Uterus (tissue), 2 donors: ENCODE results near the gene ERG.

ENCODE experiments used
- POLR2A ChIP-seq, 2 donors: fragments of 450-650 bp; IDR thresholded peaks; one replicate each; pipeline ENCODE4 v1.6.1; 2016; ENCODE audit warnings: antibody characterized with exemption in 2 of 2, mild to moderate bottlenecking in 1 of 2, moderate library complexity in 1 of 2
- TF ChIP-seq, protein P1 (sequence below), 4 experiments: fragments of 200-600 bp in 2 of 4; fragments of 450-650 bp in 2 of 4; sonication (generic) in 2 of 4; IDR thresholded peaks; one replicate each; pipeline ENCODE4 v1.5.1; 2016 to 2019; ENCODE audit warnings: antibody characterized with exemption in 4 of 4, mild to moderate bottlenecking in 2 of 4, moderate library complexity in 1 of 4

DNA sequence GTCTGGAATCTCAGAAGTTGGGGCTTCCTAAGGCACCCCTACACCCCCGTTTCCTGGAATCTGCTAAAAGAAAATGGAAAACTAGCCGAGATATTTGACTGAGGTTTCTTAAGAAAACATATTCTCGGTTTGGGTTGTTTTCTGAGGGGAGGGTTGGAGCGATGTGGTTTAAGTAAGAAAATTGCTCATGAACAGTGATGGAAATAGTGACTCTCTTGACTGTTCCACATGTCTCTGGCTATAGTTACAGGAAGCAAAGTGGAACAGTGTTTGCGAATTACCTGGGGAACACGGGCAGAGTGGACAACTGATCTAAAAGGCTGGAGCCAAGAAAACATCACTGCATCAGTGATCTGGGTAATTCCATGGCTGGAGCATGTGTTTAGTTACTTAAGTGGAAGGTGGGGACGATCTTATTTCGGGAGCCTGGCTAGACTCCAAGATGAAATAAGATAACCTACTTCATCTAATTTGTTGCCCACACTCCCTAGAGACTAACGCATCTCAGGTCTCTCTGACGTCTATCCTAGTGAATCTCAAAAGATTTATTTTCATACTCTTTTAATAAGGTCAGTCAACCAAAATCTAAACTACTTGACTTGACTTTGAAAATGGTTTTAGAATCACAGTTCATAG is 149.0 kb downstream of the ERG start:
- TF ChIP-seq, protein P1, sequence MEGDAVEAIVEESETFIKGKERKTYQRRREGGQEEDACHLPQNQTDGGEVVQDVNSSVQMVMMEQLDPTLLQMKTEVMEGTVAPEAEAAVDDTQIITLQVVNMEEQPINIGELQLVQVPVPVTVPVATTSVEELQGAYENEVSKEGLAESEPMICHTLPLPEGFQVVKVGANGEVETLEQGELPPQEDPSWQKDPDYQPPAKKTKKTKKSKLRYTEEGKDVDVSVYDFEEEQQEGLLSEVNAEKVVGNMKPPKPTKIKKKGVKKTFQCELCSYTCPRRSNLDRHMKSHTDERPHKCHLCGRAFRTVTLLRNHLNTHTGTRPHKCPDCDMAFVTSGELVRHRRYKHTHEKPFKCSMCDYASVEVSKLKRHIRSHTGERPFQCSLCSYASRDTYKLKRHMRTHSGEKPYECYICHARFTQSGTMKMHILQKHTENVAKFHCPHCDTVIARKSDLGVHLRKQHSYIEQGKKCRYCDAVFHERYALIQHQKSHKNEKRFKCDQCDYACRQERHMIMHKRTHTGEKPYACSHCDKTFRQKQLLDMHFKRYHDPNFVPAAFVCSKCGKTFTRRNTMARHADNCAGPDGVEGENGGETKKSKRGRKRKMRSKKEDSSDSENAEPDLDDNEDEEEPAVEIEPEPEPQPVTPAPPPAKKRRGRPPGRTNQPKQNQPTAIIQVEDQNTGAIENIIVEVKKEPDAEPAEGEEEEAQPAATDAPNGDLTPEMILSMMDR (IDR thresholded peaks at IDR 0.05), result no peak
- TF ChIP-seq POLR2A (IDR thresholded peaks at IDR 0.05), result no peak
